Right lobe of liver (tissue), 4 donors: Measurements from ENCODE around the gene PEF1.

Experiments used
- CTCF ChIP-seq, 4 donors: fragments of 200-600 bp in 3 of 4; fragments of 450-650 bp in 1 of 4; IDR thresholded peaks; one replicate each; pipeline versions ENCODE4 v1.5.1 to v1.8.0; 2016 to 2022; ENCODE audit warnings: antibody characterized with exemption in 4 of 4, mild to moderate bottlenecking in 2 of 4
- POLR2A ChIP-seq: fragments of 450-650 bp; IDR thresholded peaks from one replicate; pipeline ENCODE4 v1.6.1; 2017; ENCODE audit warnings: antibody characterized with exemption, mild to moderate bottlenecking
- donor health status: DM: no; HTN: no; CAD: no.
- donor health status: DM: no; HTN: no; CAD: no.
- donor health status: DM: no; HTN: yes; CAD: no.

- TF ChIP-seq CTCF (IDR thresholded peaks at IDR 0.05) (no peak), POLR2A (no peak)
Observed at GRCh38 chr1:31639543-31639942, 5.1 kb downstream of the PEF1 start.
